ENCODE data around the gene OR12D1.
"Not testable (repeated sequence)": the region's sequence is repeated elsewhere in the genome, so short reads cannot be mapped to it uniquely, and the experiment has no call there.

The OR12D1 gene

DNA sequence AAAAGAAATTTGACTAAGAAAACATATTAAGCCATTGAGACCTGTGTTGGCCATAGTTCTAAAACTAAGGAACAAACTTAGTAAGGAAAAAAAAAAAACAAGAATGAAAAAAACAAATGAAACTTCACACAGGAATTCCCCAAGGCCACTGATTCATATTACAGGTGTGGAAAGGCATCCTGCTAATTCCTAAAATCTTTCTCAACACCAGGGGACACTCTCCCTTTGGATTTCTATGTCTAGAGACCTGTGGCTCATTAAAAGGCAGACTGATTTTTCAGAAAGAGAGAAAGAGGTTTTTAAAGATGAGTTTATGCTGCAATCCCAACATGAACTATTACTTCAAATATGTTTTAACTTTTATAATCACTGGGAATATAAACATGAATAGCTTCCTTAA is at the start of gene OR12D1:
TSS of gene OR12D1 (plus strand) at position 341 of the 400 bp plus-strand sequence.
- peak; percentile 51 for DNase-seq

GRCh38 chr6:29368765-29369164 is 46.0 kb upstream of the OR12D1 start, which contains the start of gene OR5V1:
TSS of gene OR5V1 (minus strand) at chr6:29368865. CDS start at chr6:29356195, 12,670 bp downstream.
- no peak for DNase-seq

GRCh38 chr6:29375191-29375590 is 39.5 kb upstream of the OR12D1 start, which contains the start of gene OR12D3:
TSS of gene OR12D3 (minus strand) at chr6:29375291. CDS start at chr6:29375287, 4 bp downstream.
- no peak for DNase-seq

DNA sequence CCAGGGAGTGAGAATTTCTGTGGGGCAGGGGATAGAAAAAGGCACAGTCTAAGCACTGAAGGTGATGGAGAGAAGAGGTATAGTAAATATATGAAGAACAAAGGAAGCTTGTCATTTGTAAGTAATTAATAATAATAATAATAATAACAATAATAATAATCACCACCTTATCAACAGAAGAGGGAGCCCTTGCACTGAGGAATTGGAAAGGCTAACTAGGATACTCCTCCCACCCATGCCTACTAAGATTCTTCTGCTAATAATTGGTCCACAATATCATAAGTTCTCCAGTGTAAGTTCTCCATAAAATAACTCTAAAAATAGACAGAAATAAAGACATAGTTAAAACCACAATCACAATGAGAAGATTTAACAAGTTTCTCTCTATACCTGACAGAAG is 38.7 kb upstream of the OR12D1 start:
- peak; percentile 23 for DNase-seq

DNA sequence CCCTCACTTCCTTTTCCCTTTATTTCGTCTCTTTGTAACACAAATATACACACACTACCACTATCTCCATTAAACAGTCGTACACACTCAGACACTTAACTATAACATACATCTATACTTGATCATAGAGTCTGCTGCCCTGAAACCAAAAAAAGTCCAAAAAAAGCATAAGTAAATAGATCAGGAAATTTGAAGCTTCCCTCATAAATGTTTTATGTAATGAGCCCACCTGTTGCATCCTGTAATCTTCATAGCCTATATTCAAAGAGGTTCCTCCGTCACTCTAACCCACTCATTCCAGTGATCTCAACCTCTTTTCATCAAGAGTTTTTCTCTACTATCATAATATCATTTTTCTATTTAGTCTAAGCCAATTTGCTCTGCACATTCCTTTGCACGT is 26.2 kb upstream of the OR12D1 start:
- no peak for DNase-seq

DNA sequence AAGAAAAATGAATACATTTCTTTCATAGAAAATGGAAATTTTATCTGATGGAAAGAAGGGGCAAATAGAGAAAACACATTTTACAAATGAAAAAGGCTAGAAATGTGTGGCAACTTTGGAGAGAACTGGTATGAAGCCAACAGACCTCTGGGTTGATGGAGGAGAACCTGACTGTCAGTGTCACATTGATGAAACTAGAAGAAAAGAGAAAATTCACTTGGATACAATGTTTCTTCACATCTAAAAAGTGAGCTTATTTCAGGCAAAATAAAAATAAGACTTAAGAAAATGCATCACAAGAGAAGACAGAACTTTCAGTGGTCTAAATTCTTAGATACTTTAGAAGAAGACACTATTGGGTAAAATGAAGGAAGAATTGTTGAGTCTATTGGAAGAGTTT is 19.4 kb upstream of the OR12D1 start, which contains the start of gene OR12D2:
TSS of gene OR12D2 (plus strand) at position 301 of the 400 bp plus-strand sequence. CDS start 1,069 bp downstream, outside the sequence.
- no peak for DNase-seq

DNA sequence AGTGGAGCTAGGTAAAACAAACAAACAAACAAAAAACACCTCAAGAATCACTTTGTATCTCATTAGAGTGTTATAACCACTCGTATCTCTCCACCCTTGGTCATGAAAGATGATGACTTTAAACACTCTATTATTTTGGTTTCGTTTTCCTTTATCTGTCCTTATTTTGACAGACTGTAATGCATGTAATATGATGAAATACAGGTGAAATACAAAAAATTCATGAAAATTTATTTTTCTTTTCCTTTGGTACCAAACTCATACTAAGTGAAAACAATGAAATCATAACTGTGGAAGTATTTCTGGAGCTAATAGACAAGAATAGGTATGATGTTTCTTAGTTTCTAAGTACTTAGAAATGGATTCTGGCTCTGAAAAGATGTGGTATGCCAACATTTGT is 15.2 kb upstream of the OR12D1 start:
- DNase-seq: no peak

DNA sequence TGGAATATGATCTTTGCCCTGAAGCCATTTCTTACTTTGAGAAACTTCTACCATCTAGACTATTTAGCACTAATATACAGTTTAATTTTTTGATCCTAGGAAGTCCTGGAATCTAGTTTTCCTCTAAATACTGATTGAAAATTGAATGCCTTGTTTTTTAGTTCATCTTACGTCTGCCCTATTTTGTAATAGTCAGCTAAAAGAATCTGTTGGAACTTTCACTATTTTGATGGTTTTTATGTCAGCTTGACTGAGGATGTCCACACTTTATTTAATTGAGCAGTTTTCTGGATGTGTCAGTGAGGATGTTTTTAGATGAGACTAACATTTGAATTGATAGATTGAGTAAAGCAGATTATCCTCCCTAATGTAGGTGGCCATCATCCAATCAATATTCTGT is 10.9 kb upstream of the OR12D1 start:
- no peak for DNase-seq

DNA sequence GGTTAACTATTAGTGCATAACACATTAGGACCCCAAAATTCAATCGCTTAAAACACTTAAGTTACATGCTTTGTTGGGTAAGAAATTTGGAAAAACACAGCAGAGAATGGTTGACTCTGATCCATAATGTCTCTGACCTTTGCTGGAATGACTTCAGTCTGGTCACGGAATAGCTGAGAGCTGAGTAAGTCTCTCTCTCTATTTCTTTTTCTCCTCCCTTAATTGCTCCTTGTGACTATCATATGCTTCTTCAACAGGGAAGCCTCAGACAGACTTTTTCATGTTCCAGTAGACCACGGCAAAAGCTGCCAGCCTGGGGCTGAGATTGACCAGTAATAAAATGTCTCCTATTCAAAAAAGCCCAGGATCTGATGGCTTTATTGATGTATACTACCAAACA is 4.8 kb downstream of the OR12D1 start:
- DNase-seq: peak; percentile 77

DNA sequence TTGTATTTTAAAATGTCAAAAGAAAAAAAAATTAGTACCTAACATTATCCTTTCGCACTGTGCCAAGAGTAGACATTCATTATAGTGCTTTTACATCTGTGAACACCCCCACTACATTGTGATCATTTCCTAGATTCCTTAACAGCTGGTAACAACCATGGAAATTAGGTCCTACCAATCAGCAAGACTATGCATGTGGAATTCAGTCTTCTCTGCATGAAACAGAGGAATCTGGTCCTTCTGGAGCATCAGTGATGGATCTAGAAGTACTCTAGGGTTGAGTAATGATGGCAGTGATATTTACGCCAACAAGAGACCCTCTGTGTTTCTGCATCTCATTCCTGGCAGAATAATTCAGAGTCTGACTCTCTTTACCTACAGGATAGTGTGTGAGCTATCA is 9.4 kb downstream of the OR12D1 start:
- DNase-seq: no peak

DNA sequence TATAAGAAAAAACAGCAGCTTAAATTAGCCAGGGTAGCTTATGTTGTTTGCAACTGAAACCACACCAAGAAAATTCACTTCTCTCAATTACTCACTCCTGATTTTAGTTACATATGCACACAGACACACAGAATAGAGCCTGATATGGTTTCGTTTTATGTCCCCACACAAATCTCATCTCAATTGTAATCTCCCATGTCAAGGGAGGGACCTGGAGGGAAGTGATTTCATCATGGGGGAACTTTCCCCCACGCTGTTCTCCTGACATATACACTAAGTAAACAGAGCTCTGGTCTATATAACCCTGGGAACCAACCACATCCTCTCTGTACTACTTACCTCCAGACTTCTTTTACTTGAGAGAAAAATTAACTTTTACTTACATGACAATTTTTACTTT is 9.8 kb downstream of the OR12D1 start:
- no peak for DNase-seq

- no peak for DNase-seq
Observed at GRCh38 chr6:29425075-29425474, 10.3 kb downstream of the OR12D1 start.

DNA sequence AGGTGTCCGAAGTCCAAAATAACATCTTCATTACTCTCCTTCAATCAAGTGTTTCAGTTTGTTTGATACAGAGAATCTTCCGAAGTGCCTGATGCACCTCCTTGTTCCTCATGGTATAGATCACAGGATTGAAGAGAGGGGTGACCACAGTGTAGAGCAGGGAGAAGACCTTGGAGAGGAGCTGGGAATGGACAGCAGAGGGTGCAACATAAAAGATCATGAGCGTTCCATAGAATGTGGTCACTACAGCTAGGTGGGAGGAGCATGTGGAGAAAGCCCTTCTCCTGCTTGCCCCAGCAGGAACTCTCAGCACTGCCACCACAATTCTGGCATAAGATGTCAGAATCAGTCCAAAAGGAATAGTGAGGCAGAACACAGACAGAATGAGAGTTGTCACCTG is 11.9 kb downstream of the OR12D1 start:
- DNase-seq: no peak

- not testable (repeated sequence) for DNase-seq
Observed at GRCh38 chr6:29436730-29437129, 22.0 kb downstream of the OR12D1 start.

DNA sequence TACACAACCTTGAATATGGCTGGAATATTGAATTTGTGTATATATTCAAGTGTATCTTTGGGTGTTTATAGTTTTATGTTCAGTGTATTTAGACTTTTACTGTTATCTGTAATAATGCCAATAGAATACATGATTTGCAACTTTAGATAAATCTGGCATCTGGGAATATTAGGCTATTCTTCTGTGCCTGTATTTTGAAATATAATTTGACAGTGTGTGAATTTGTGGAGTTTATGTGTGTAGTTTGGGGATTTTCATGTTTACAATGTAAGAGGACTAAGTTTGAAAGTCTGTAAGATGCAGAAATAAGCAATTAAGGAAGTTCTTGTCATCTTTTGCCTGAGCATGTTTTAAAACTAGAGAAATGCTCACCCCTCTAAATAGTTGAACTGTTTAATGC is 24.3 kb downstream of the OR12D1 start, which contains the start of gene OR10C1:
TSS of gene OR10C1 (plus strand) at position 301 of the 400 bp plus-strand sequence. CDS start 710 bp downstream, outside the sequence.
- no peak for DNase-seq

DNA sequence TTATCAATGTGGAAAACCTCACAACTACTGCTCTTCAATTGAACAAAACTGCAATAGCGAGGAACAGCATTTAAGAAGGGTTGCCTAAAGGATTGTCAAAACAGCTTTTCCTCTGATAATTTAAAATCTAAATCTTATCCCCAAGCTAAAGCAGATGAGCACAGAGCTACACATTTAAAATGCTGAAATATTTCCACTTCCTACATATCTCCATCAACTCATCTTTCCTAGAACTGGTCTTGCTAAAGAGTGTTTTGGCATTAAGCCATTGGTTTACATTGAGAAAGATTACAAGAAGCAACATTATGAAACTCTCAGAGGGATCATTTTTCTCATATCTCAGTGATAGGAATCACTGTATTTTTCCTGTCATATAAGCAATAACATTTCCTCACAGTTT is 28.0 kb downstream of the OR12D1 start:
- no peak for DNase-seq

DNA sequence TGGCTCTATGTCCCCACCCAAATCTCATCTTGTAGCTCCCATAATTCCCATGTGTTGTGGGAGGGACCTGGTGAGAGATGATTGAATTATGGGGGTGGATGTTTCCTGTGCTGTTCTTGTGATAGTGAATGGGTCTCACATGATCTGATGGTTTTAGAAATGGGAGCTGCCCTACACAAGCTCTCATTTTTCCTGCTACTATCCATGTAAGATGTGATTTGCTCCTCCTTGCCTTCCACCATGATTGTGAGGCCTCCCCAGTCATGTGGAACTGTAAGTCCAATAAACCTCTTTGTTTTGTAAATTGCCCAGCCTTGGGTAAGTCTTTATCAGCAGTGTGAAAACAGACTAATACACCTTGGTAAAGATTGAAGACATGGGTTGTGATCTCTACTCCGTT is 29.3 kb downstream of the OR12D1 start:
- not testable (repeated sequence) for DNase-seq

DNA sequence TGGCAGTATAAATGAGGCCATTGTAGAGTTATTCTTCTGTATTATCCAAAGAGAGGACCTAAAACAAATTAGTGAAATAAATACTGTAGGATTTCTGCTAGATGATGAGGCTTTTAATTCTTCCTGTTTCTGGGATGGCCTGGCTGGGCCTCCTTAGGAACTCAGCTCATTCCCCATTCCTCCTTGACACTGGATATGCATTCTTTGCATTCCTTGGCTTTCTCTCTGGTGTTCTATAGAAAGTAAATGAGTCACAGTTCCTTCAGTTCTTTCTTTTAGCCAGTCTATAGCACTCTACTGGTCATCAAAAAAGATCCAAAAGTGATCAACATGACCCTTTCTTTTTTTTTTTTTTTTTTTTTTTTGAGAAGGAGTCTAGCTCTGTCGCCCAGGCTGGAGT is 32.9 kb downstream of the OR12D1 start:
- peak; percentile 26 for DNase-seq

DNA sequence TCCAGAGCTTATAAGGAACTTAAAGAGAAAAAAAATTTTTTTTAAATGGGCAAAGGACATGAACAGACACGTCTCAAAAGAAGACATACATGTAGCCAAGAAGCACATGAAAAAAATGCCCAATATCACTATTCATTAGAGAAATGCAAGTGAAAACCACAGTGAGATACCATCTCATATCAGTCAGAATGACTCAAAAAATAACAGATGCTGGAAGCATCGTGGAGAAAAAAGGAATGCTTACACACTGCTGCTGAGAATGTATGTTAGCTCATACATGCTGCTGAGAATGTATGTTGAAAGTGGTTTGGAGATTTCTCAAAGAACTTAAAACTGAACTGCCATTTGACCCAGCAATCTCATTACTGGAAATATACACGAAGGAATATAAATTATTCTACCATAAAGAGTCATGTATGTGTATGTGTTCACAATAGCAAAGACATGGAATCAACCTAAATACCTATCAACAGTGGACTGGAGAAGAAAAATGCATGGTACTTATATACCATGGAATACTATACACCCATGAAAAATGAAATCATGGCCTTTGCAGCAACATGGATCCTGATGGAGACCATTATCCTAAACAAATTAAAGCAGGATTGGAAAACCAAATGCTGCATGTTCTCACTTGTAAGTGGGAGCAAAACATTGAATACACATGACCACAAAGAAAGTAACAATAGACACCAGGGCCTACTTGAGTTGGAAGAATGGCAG is 36.9 kb downstream of the OR12D1 start:
- DNase-seq: peak; percentile 0

DNA sequence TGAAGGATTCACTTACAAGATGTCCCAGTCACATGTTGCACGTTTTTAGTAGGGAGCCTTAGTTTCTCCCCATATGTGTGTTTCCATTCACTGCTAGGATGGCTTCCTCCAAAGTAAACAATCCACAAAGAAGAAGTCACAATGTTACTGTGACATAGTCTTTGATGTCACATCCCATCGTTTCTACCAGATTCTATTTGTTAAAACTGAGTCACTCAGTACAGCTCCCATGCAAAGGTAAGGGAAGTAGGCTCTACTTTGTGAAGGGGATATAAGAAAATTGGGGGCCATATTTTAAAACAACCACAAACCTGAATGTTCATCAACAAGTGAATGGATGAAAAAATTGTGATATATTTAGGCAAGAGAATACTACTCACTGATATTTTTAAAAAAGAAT is 42.2 kb downstream of the OR12D1 start, which contains the start of the genes OR11A1 and OR2H1:
TSS of gene OR11A1 (minus strand) at position 101 of the 400 bp plus-strand sequence. CDS start 29,430 bp downstream, outside the sequence.
TSS of gene OR2H1 (plus strand) at position 185 of the 400 bp plus-strand sequence. CDS start 4,615 bp downstream, outside the sequence.
- DNase-seq: no peak

- DNase-seq: no peak
Observed at GRCh38 chr6:29461021-29461814, 46.5 kb downstream of the OR12D1 start.

GRCh38 chr6:29462022-29462421 is 47.3 kb downstream of the OR12D1 start:
- no peak for DNase-seq

GRCh38 chr6:29465279-29465678 is 50.6 kb downstream of the OR12D1 start:
- no peak for DNase-seq

- no peak for DNase-seq
Observed at GRCh38 chr6:29465801-29466200, 51.1 kb downstream of the OR12D1 start.
